Activated CD4-positive, alpha-beta T cell treated with anti-CD3 and anti-CD28 coated beads for 36 hours (primary cell): ENCODE results near the gene NTRK3. TPM values are rescaled to one million over a fixed set of nuclear protein-coding genes. Genes with fewer than 3 reads are reported as not detected.

Experiments used
- ATAC-seq: fragments of 200-7000 bp; cut with Tn5 transposase; one replicate; pipeline ENCODE4 v1.10.0; 2021; ENCODE audit warnings: mild to moderate bottlenecking, moderate library complexity
- CTCF ChIA-PET: fragments of 350-600 bp; sonication (Branson Sonifier 250); formaldehyde crosslinking; loops from one replicate; lab custom pipeline; 2021; ENCODE audit warnings: antibody characterized with exemption; lab: Charles Lee
- POLR2A ChIA-PET: fragments of 350-600 bp; sonication (Branson Sonifier 250); formaldehyde crosslinking; loops from one replicate; lab custom pipeline; 2021; ENCODE audit warnings: antibody characterized with exemption, inconsistent platforms; lab: Charles Lee
- DNase-seq: peaks from one replicate; pipeline ENCODE4 v3.0.0-alpha.2; 2020
- H3K27ac Mint-ChIP-seq: one replicate; pipeline ENCODE4 v1.8.0; 2021; ENCODE audit warnings: mixed read lengths
- H3K27me3 Mint-ChIP-seq: one replicate; pipeline ENCODE4 v1.8.0; 2021; ENCODE audit warnings: mixed read lengths
- H3K36me3 Mint-ChIP-seq: one replicate; pipeline ENCODE4 v1.8.0; 2021; ENCODE audit warnings: low read depth, mixed read lengths
- H3K4me1 Mint-ChIP-seq: one replicate; pipeline ENCODE4 v1.8.0; 2021; ENCODE audit warnings: mixed read lengths
- H3K4me3 Mint-ChIP-seq: one replicate; pipeline ENCODE4 v1.8.0; 2021; ENCODE audit warnings: mild to moderate bottlenecking, moderate library complexity, mixed read lengths
- H3K9me3 Mint-ChIP-seq: one replicate; pipeline ENCODE4 v1.8.0; 2021; ENCODE audit warnings: low read depth, mixed read lengths
- intact Hi-C, 2 experiments: fragments of 100-400 bp; cut with DNase I in 1 of 2; cut with micrococcal nuclease in 1 of 2; formaldehyde crosslinking; loops; one replicate each; pipeline versions ENCODE4 v1.14.2 to v1.15.1; 2022 to 2024; cut with DNase I, micrococcal nuclease
- total RNA-seq, 2 experiments: library from RNA; stranded (reverse); gene quantifications; one replicate each; pipeline ENCODE4 v1.2.3, GENCODE V29; 2021

NTRK3 gene
- total RNA-seq, 2 experiments from 2014 or later: 0.78 to 0.88 TPM

DNA sequence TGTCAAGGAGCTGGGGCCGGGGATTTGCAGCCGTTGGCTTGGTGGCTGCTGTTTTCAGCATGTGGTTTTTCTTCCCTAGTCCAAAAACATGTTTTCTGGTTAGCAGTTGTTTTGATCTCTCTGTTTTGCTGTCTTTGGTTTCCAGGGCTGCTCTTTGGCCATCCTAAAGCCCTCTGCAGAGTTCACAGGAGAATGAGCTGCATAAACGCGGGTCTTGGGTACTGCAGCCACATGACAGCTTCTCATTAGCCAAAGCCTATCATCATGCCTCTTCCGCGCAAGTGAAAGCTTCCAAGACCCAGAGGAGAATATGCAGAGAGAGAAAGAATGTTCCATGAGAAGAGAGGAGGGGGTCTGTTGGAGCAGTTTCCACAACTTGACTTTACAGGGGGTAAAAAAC, 138.5 kb downstream of the NTRK3 start:
- Mint-ChIP-seq H3K9me3 (no peaks in the 10 kb centered on the region), H3K4me3 (no peak overlapping the region), H3K36me3 (no peaks in the 10 kb centered on the region), H3K27me3 (no peaks in the 10 kb centered on the region), H3K27ac (no peak overlapping the region), H3K4me1 (no peaks in the 10 kb centered on the region)
- no peak for ATAC-seq
- POLR2A ChIA-PET: interaction anchor here (0.6 kb wide), 1 partner anchor 997 kb away, joined by 7 read pairs; no protein-coding TSS in a partner anchor
- intact Hi-C loops: no loop called here
- CTCF ChIA-PET: interaction anchor here (1.3 kb wide), 1 partner anchor 23 kb away, joined by 6 read pairs; no protein-coding TSS in a partner anchor
- DNase-seq: no peak

DNA sequence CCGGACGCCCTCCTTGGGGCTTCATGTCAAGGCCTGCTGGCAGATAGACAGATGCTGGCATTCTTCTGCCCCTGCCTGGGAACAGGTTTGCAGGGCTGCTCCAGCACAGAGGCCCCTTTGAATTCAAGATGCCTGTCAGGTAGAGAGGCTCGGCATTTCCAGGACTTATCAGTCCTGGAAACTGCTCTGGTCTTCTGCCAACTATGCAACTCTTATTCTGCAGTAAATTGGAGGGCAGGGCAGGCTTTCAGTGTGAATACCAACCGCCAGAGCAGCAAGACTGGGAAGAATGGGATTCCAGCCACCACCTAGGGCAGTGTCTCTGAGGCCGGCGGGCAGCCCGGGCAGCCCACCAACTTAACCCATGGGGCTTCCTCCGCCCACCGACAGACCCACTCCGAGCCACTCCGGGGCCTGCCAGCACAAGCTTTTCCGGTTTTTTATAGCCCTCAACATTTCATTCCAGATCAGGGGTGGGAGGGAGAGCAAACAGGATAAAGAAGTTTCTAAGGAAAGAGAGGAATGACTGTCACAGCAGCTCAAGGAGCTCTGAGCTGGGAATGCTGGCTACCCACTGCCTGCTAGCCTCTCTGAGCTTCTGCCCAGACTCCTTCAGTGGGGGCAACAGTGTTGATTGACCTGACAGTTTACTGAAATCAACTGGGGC, 140.9 kb downstream of the NTRK3 start:
- Mint-ChIP-seq H3K27ac (no peak overlapping the region), H3K9me3 (no peaks in the 10 kb centered on the region), H3K4me1 (no peaks in the 10 kb centered on the region), H3K36me3 (no peaks in the 10 kb centered on the region), H3K4me3 (no peak overlapping the region), H3K27me3 (no peaks in the 10 kb centered on the region)
- no peak for DNase-seq
- ChIA-PET CTCF (no interaction called here), POLR2A (no interaction called here)
- intact Hi-C loops: no loop called here
- no peak for ATAC-seq

DNA sequence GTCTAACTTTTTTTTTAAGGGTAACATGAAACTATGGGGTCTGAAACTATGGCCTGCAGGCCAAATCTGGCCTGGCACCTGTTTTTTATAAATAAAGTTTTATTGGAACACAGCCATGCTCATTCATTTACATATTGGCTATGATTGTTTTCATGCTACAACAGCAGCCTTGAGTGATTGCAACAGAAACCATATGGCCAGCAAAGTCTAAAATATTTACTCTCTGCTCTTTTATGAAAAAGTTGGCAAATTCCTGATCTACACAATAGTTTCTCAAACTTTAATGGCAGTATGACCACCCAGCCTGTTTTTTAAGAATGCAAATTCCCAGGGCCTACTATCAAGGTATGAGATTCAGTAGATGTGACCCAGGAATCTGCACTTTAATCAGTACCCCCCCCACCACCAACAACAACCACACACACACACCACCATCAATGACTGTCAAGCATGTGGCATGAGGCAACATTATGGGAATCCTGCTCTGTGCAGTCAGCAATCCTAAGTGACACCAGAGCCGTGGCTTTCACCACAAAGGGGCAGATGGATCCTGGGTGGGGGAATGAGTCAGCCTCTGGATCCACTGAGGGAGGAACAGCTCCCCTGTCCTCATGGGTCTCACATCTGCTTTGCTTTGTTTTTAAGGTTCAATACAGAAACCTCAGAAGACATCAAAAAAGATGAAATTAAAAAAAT, 142.8 kb downstream of the NTRK3 start:
- no peak for ATAC-seq
- Mint-ChIP-seq H3K4me1 (no peaks in the 10 kb centered on the region), H3K9me3 (no peaks in the 10 kb centered on the region), H3K36me3 (no peaks in the 10 kb centered on the region), H3K4me3 (no peak overlapping the region), H3K27me3 (no peaks in the 10 kb centered on the region), H3K27ac (no peak overlapping the region)
- no peak for DNase-seq
- CTCF ChIA-PET: no interaction called here
- intact Hi-C loops: no loop called here
- POLR2A ChIA-PET: no interaction called here

DNA sequence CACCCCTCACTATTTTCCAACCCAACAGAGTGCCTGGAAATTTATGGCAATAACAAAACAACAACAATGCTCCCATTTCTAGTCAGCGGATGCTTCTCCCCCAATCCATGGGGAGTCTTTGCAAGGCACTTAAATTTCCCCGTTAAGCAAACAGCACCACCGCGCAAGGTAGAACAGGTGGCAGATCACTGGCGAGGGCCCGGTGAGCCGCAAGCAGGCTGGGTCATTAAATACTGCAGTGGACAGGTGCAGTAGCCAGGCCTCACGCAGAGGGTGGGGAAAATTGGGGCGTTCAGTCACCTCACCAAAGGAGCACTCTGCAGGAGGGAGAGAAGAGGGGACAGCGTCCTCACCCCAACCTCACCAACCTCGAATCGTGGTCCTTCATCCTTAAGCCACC, 147.5 kb downstream of the NTRK3 start:
- ATAC-seq: no peak

DNA sequence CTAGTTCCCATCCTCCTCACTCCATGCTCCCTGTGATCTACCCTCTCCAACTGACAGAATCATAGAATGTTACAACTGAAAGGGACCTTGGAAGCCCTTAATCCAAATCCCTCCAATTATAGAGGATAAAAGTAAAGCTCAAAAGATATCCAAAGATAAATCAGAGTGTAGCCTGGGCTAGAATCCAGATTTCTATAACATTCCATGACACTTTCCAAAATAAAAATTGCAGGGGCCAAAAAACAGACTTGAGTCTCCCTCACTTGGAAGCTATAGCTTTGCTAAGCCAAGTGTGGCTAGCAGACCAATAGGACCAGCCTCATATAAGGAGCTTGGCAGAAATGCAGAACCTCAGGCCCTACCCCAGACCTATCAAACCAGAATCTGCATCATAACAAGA, 148.1 kb downstream of the NTRK3 start:
- Mint-ChIP-seq H3K27ac (no peak overlapping the region), H3K4me3 (no peak overlapping the region), H3K27me3 (no peaks in the 10 kb centered on the region), H3K4me1 (no peaks in the 10 kb centered on the region), H3K9me3 (no peaks in the 10 kb centered on the region), H3K36me3 (no peaks in the 10 kb centered on the region)
- DNase-seq (no peak), ATAC-seq (no peak)
- POLR2A ChIA-PET: interaction anchor here (0.6 kb wide), 1 partner anchor 44 kb away, joined by 3 read pairs; no protein-coding TSS in a partner anchor
- intact Hi-C loops: no loop called here
- CTCF ChIA-PET: no interaction called here

More for the DNA sequence above, 147.5 kb downstream of the NTRK3 start:
- H3K27ac Mint-ChIP-seq: no peak overlapping the region
- H3K4me3 Mint-ChIP-seq: no peak overlapping the region
- no peak for DNase-seq
- H3K9me3 Mint-ChIP-seq: no peaks in the 10 kb centered on the region
- ChIA-PET CTCF (no interaction called here), POLR2A (interaction anchor here (0.6 kb wide), 1 partner anchor 44 kb away, joined by 3 read pairs; no protein-coding TSS in a partner anchor)
- H3K36me3 Mint-ChIP-seq: no peaks in the 10 kb centered on the region
- no peaks in the 10 kb centered on the region for H3K27me3 Mint-ChIP-seq
- intact Hi-C loops: no loop called here
- H3K4me1 Mint-ChIP-seq: no peaks in the 10 kb centered on the region

DNA sequence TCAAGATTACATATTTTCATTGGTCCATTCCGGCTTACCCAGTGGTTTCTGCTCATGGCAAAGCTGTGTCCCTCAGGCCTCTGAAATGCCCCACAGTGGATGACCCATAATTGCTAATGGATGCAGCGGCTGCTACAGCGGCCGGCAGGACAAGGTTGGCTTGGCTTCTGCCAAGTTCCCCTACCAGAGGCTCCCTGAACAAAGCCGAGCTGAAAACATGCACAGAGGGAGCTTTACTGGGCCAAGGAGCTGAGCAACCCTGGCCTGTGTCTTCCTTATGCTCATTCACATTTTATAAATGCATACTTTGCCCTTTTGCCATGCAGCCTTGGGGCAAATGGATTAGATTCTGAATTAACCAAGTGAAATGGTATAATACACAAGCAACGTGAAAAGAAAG, 150.5 kb downstream of the NTRK3 start:
- H3K9me3 Mint-ChIP-seq: no peaks in the 10 kb centered on the region
- H3K27me3 Mint-ChIP-seq: no peaks in the 10 kb centered on the region
- no peaks in the 10 kb centered on the region for H3K36me3 Mint-ChIP-seq
- CTCF ChIA-PET: interaction anchor here (0.7 kb wide), 1 partner anchor 18 kb away, joined by 5 read pairs; no protein-coding TSS in a partner anchor
- H3K4me1 Mint-ChIP-seq: no peaks in the 10 kb centered on the region
- DNase-seq (no peak), ATAC-seq (no peak)
- POLR2A ChIA-PET: no interaction called here
- no peak overlapping the region for H3K27ac Mint-ChIP-seq
- intact Hi-C loops: no loop called here
- H3K4me3 Mint-ChIP-seq: no peak overlapping the region

DNA sequence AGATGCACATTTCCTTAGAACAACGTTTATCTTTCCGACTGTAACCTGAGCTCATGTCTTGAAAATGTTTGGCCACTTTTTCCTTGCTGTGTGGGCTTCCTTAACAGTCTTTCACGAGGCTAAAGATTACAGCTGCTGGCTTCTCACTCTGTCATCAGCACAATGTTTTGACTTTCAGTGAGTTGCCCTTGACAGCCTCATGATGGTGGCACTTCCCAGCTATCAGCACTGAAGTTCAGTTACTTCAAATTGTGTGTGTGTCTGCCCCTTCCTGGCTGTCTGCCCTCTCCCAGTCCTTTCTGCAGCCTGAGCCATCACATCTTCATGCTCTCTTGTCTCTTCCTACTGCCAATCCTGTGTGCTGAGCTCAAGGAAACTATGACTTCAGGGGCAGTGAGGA, 152.2 kb downstream of the NTRK3 start:
- Mint-ChIP-seq H3K9me3 (no peaks in the 10 kb centered on the region), H3K36me3 (no peaks in the 10 kb centered on the region), H3K27me3 (no peaks in the 10 kb centered on the region), H3K4me3 (no peak overlapping the region), H3K4me1 (no peaks in the 10 kb centered on the region), H3K27ac (no peak overlapping the region)
- ATAC-seq: no peak
- CTCF ChIA-PET: interaction anchor here (0.6 kb wide), 1 partner anchor 73 kb away, joined by 3 read pairs; no protein-coding TSS in a partner anchor
- POLR2A ChIA-PET: no interaction called here
- DNase-seq: no peak
- intact Hi-C loops: no loop called here

DNA sequence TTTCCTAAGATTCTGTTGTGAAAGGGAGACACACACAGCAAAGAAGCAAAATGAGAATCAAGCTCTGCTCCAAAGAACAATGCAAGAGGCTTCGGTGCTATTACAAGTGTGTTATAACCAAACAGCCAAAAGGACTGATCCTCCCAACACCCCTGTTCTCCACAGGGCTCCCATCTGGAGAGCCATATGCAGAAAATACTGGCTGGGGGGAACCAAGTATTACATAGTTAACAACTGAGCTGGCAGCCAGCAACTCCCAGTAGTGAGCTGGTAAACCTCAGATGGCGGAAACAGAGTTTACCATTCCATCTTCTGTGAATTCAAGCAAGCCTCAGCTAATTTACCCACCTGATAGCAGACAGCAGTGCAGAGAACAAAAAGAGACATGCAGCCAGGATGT, 156.4 kb downstream of the NTRK3 start:
- ATAC-seq (no peak), DNase-seq (no peak)
- Mint-ChIP-seq H3K27ac (no peak overlapping the region), H3K36me3 (no peaks in the 10 kb centered on the region), H3K4me3 (no peak overlapping the region), H3K9me3 (no peaks in the 10 kb centered on the region), H3K27me3 (no peaks in the 10 kb centered on the region), H3K4me1 (no peaks in the 10 kb centered on the region)
- ChIA-PET POLR2A (no interaction called here), CTCF (no interaction called here)
- intact Hi-C loops: no loop called here

DNA sequence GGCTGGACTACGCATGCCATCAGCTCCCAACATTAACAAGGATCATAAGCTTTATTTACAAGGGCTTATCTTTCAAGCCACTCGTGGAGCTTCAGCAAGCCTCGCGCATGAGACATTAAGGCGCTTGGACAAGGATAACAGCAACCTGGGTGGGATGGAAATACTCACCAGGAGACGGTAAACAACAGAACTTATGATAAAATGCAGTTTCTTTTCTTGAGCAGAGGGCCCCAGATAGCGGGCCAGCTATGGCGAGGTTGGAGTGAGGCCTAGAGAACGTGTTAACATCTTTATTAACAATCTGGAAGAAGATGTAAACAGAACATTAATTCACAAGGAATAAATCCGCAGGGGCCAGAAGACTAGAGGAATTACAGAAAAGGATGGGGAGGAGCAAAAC, 158.2 kb downstream of the NTRK3 start:
- Mint-ChIP-seq H3K36me3 (no peaks in the 10 kb centered on the region), H3K27ac (no peak overlapping the region), H3K4me3 (no peak overlapping the region), H3K4me1 (no peaks in the 10 kb centered on the region), H3K9me3 (no peaks in the 10 kb centered on the region), H3K27me3 (no peaks in the 10 kb centered on the region)
- POLR2A ChIA-PET: interaction anchor here (0.7 kb wide), 1 partner anchor 478 kb away, joined by 3 read pairs; no protein-coding TSS in a partner anchor
- intact Hi-C loops: no loop called here
- ATAC-seq (no peak), DNase-seq (no peak)
- CTCF ChIA-PET: no interaction called here

DNA sequence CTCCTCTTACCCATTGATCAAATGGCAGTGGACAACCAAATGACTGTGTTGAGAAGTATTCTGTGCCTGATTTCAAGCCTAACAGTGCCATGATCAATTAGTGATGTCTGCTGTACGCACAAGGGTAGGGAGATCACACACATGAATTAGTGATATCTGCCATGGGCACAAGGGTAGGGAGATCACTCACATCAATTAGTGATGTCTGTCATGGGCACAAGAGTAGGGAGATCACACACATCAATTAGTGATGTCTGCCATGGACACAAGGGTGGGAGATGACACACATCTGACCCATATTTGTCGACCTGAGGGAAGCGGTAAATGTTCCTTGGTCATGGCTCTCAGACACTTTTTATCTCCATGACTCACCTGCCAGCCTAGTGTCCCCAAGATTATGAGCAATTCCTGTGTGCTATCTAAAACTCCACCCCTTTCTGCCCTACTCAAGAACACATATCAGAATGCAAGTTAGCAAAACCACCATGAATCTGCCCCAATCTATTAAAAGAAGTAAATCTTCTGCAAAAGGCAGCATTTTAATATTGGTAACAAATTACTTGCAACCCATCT, 165.0 kb downstream of the NTRK3 start:
- H3K27ac Mint-ChIP-seq: no peak overlapping the region
- ChIA-PET POLR2A (no interaction called here), CTCF (no interaction called here)
- DNase-seq: no peak
- no peaks in the 10 kb centered on the region for H3K9me3 Mint-ChIP-seq
- H3K4me3 Mint-ChIP-seq: no peak overlapping the region
- intact Hi-C loops: no loop called here
- H3K36me3 Mint-ChIP-seq: no peaks in the 10 kb centered on the region
- peaks cover 2% of the 10 kb centered on the region for H3K27me3 Mint-ChIP-seq
- no peaks in the 10 kb centered on the region for H3K4me1 Mint-ChIP-seq
- no peak for ATAC-seq

DNA sequence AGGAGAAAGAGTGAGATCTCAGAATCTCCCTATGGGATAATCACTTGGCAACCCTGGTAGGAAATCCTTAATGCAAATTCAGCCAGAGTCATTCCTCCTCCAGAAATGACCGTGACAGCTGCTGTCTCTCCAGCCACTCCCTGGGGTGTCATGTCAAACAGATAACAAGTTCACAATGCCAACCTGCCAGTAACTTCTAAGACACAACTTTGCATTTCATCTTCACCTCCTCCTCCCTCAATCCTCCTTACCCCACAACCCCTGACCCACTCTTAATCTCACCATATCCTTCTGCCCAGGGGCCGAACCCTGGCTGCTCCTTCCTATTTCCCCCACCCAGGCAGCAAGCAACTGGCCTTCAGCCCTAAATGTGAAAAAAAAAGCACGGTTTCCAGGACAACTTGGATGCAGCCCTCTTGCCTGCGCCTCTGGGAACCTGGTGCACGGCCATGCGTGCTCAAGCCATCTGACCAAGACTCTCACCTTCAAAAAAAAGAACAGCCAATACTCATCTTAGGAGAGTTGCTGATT, 166.0 kb downstream of the NTRK3 start:
- H3K4me3 Mint-ChIP-seq: no peak overlapping the region
- ChIA-PET POLR2A (no interaction called here), CTCF (no interaction called here)
- DNase-seq: no peak
- H3K27me3 Mint-ChIP-seq: peaks cover 2% of the 10 kb centered on the region
- H3K36me3 Mint-ChIP-seq: no peaks in the 10 kb centered on the region
- intact Hi-C loops: no loop called here
- no peaks in the 10 kb centered on the region for H3K4me1 Mint-ChIP-seq
- no peaks in the 10 kb centered on the region for H3K9me3 Mint-ChIP-seq
- no peak for ATAC-seq
- H3K27ac Mint-ChIP-seq: no peak overlapping the region
